Ovary (tissue), 9 donors: ENCODE measurements around the gene ATXN1. TPM values are rescaled to one million over a fixed set of nuclear protein-coding genes. Genes with fewer than 3 reads are reported as not detected.

Experiments
- DNase-seq, 5 donors: peaks; one replicate each; pipeline ENCODE4 v3.0.0-alpha.2; 2019 to 2020
- H3K27ac ChIP-seq, 2 donors: fragments of 200-600 bp; one replicate each; pipeline versions ENCODE4 v1.5.1 to v1.8.0; 2019 to 2022
- H3K27me3 ChIP-seq: fragments of 200-600 bp; one replicate; pipeline ENCODE4 v1.8.0; 2022
- H3K36me3 ChIP-seq: fragments of 200-600 bp; sonication (generic); one replicate; pipeline ENCODE4 v1.5.1; 2019
- H3K4me1 ChIP-seq: one replicate; pipeline ENCODE4 v1.8.1; 2013; ENCODE audit warnings: mild to moderate bottlenecking, moderate library complexity; ENCODE audit not compliant: insufficient read depth
- H3K4me3 ChIP-seq: fragments of 200-600 bp; sonication (generic); one replicate; pipeline ENCODE4 v1.5.1; 2017
- H3K9me3 ChIP-seq, 2 donors: fragments of 200-600 bp in 1 of 2; sonication (generic) in 1 of 2; one replicate each; pipeline versions ENCODE4 v1.5.1 to v1.8.1; 2013 to 2019; ENCODE audit warnings: mild to moderate bottlenecking in 1 of 2, moderate library complexity in 1 of 2
- CTCF ChIP-seq, 3 donors: fragments of 450-650 bp in 2 of 3; fragments of 200-600 bp in 1 of 3; IDR thresholded peaks; one replicate each; pipeline versions ENCODE4 v1.5.1 to v1.8.0; 2016 to 2022; ENCODE audit warnings: antibody characterized with exemption in 3 of 3, mild to moderate bottlenecking in 1 of 3
- EP300 ChIP-seq: sonication (generic); formaldehyde crosslinking; IDR thresholded peaks from one replicate; pipeline ENCODE4 v1.6.1; 2017; ENCODE audit warnings: antibody characterized with exemption
- POLR2A ChIP-seq: fragments of 450-650 bp; IDR thresholded peaks from one replicate; pipeline ENCODE4 v1.6.1; 2017; ENCODE audit warnings: antibody characterized with exemption, mild to moderate bottlenecking, moderate library complexity
- WGBS, 3 donors: extraction: QIAGEN DNeasy Blood & Tissue Kit in 1 of 3; methylation state at CpG; one replicate each; pipeline versions ENCODE4 v1.1.5 to v1.1.7; 2013 to 2017; 5-methylcytosine and 5-hydroxymethylcytosine counted together
- intact Hi-C, 4 donors: fragments of 100-400 bp; cut with DNase I; formaldehyde crosslinking; loops; one replicate each; pipeline versions ENCODE4 v1.11.0 to v1.15.1; 2022 to 2023
- polyA plus RNA-seq, 2 donors: library from polyadenylated mRNA; stranded (reverse); fragments of 200-250 nt in 1 of 2; fragments of 350-450 nt in 1 of 2; fragmentation: Illumina TruSeq in 1 of 2; extraction: RNeasy Lipid Tissue Mini Kit (QIAGEN cat#74804) in 1 of 2; gene quantifications; one replicate each; pipeline ENCODE4 v1.2.3, GENCODE V29; 2013 to 2014
- total RNA-seq, 7 donors: library from RNA; depleted of rRNA in 2 of 7; stranded (reverse); fragments of >200 nt in 2 of 7; fragmentation: NEBNext Ultra II Directional in 3 of 7; extraction: Animal tissue kit (Norgen Biotek cat#: 25700) in 3 of 7; gene quantifications; one replicate each; pipeline versions ENCODE4 v1.1.0 to v1.2.4, GENCODE V29; 2016 to 2023
- donor health status: DM: no; HTN: no; CAD: no; lungs with moderate emphysema.
- donor health status: DM: no; HTN: no; CAD: no.
- donor health status: Bipolar disorder and iron deficiency.
- donor health status: DM: yes; HTN: yes; CAD: no.
- donor health status: DM: no; HTN: no; CAD: no.
- donor health status: DM: yes; HTN: yes; CAD: no.

The ATXN1 gene
- total and polyA plus RNA-seq, 9 donors: 7.3 to 38.2 (median 30.4) TPM

GRCh38 chr6:16608444-16608843 lies 152.8 kb downstream of the ATXN1 start:
- no peaks in the 10 kb centered on the region for H3K36me3 ChIP-seq
- DNase-seq: no peak
- H3K4me1 ChIP-seq: no peaks in the 10 kb centered on the region
- no peaks in the 10 kb centered on the region for H3K27me3 ChIP-seq
- no peaks in the 10 kb centered on the region for H3K9me3 ChIP-seq
- no peak for TF ChIP-seq CTCF (IDR thresholded peaks at IDR 0.05)
- TF ChIP-seq POLR2A: no peak
- no peak overlapping the region for H3K27ac ChIP-seq
- intact Hi-C loops: no loop called here
- H3K4me3 ChIP-seq: no peak overlapping the region
- 58 to 67% (median 58%) methylated on average over 4 of the region's 4 CpGs for WGBS, 3 donors

GRCh38 chr6:16602035-16602434 lies 159.2 kb downstream of the ATXN1 start:
- no peaks in the 10 kb centered on the region for H3K36me3 ChIP-seq
- DNase-seq: no peak
- H3K9me3 ChIP-seq: no peaks in the 10 kb centered on the region
- 90 to 99% (median 98%) methylated on average over 3 of the region's 3 CpGs for WGBS, 3 donors
- no peak overlapping the region for H3K27ac ChIP-seq
- intact Hi-C loops: no loop called here
- H3K4me3 ChIP-seq: no peak overlapping the region
- H3K27me3 ChIP-seq: no peaks in the 10 kb centered on the region
- H3K4me1 ChIP-seq: no peaks in the 10 kb centered on the region
- TF ChIP-seq POLR2A: no peak
- no peak for TF ChIP-seq EP300
- no peak for TF ChIP-seq CTCF (IDR thresholded peaks at IDR 0.05)

- Histone ChIP-seq H3K27ac (no peak overlapping the region), H3K36me3 (no peaks in the 10 kb centered on the region), H3K9me3 (no peaks in the 10 kb centered on the region), H3K27me3 (no peaks in the 10 kb centered on the region), H3K4me1 (no peaks in the 10 kb centered on the region), H3K4me3 (no peak overlapping the region)
- intact Hi-C loops: no loop called here
- no peak for DNase-seq
- WGBS, 3 donors: 86 to 95% (median 92%) methylated on average over 4 of the region's 4 CpGs
- no peak for TF ChIP-seq CTCF (IDR thresholded peaks at IDR 0.05)
- no peak for TF ChIP-seq POLR2A
- no peak for TF ChIP-seq EP300
These were observed 160.6 kb downstream of the ATXN1 start for GRCh38 chr6:16600701-16601100.

- no peak overlapping the region for H3K27ac ChIP-seq
- no peak overlapping the region for H3K4me3 ChIP-seq
- intact Hi-C loops: no loop called here
- H3K9me3 ChIP-seq: no peaks in the 10 kb centered on the region
- TF ChIP-seq POLR2A (no peak), CTCF (IDR thresholded peaks at IDR 0.05) (no peak), EP300 (no peak)
- H3K4me1 ChIP-seq: no peaks in the 10 kb centered on the region
- 62 to 70% (median 68%) methylated on average over 3 of the region's 3 CpGs for WGBS, 3 donors
- DNase-seq: no peak
- no peaks in the 10 kb centered on the region for H3K36me3 ChIP-seq
- H3K27me3 ChIP-seq: no peaks in the 10 kb centered on the region
These were observed 161.2 kb downstream of the ATXN1 start for GRCh38 chr6:16600026-16600425.
